K562 (cell line): ENCODE data around the gene ARHGAP24.

Experiments used
- CREB1 ChIP-seq, 2 experiments: sonication (generic) in 1 of 2; formaldehyde crosslinking in 1 of 2; IDR thresholded peaks; 2 replicates each; pipeline versions ENCODE4 v1.6.1 to v1.8.0; 2012 to 2022; ENCODE audit warnings: inconsistent platforms in 1 of 2, mild to moderate bottlenecking in 1 of 2, missing genetic modification reagents in 1 of 2, moderate library complexity in 1 of 2
- CTCF ChIP-seq, 3 experiments: IDR thresholded peaks in 2 of 3; conservative IDR thresholded peaks in 1 of 3; 2 replicates each; pipeline ENCODE4 v1.5.1; 2011 to 2012; ENCODE audit warnings: low read length in 3 of 3, mild to moderate bottlenecking in 3 of 3, control low read depth in 2 of 3, improper control_type of control experiment in 1 of 3, inconsistent platforms in 1 of 3, low read depth in 1 of 3, mixed read lengths in 1 of 3, moderate library complexity in 1 of 3; ENCODE audit not compliant: insufficient read depth in 2 of 3
- ERF ChIP-seq: fragments of 450-650 bp; formaldehyde crosslinking; IDR thresholded peaks from 2 replicates; pipeline ENCODE4 v1.4.0; 2020; ENCODE audit warnings: mild to moderate bottlenecking, mixed read lengths
- GTF2F1 ChIP-seq: IDR thresholded peaks from 2 replicates; pipeline ENCODE4 v1.6.1; 2011; ENCODE audit warnings: low read depth, low read length, improper control_type of control experiment
- JUN ChIP-seq, 2 experiments: sonication (generic) in 1 of 2; formaldehyde crosslinking in 1 of 2; IDR thresholded peaks; 2 replicates each; pipeline versions ENCODE4 v1.6.1 to v1.8.0; 2012 to 2022; ENCODE audit warnings: borderline replicate concordance in 2 of 2, mild to moderate bottlenecking in 2 of 2, improper control_type of control experiment in 1 of 2, low read depth in 1 of 2, low read length in 1 of 2, missing genetic modification reagents in 1 of 2
- MYBL2 ChIP-seq, 2 experiments: fragments of 450-650 bp in 1 of 2; sonication (generic) in 1 of 2; formaldehyde crosslinking in 1 of 2; IDR thresholded peaks; 2 replicates each; pipeline versions ENCODE4 v1.6.1 to v1.8.1; 2017 to 2022; ENCODE audit warnings: borderline replicate concordance in 1 of 2, inconsistent platforms in 1 of 2, low read depth in 1 of 2, mild to moderate bottlenecking in 1 of 2, missing genetic modification reagents in 1 of 2, moderate library complexity in 1 of 2
- SMAD2 ChIP-seq: fragments of 150-350 bp; IDR thresholded peaks from 2 replicates; pipeline ENCODE4 v1.6.1; 2014; ENCODE audit warnings: low read depth, mild to moderate bottlenecking, low read length
- ZNF23 ChIP-seq: fragments of 250-450 bp; sonication (Bioruptor Pico); IDR thresholded peaks from 2 replicates; pipeline ENCODE4 v1.4.0; 2020; ENCODE audit warnings: mild to moderate bottlenecking
- ZNF232 ChIP-seq: sonication (generic); formaldehyde crosslinking; IDR thresholded peaks from 2 replicates; pipeline ENCODE4 v1.8.0; 2022; ENCODE audit warnings: mild to moderate bottlenecking, missing genetic modification reagents
- ZNF696 ChIP-seq: fragments of 250-450 bp; sonication (Bioruptor Pico); conservative IDR thresholded peaks from 2 replicates; pipeline ENCODE4 v1.4.0; 2020; ENCODE audit warnings: mild to moderate bottlenecking, moderate library complexity
- TF ChIP-seq, protein P1 (sequence below): fragments of 450-650 bp; IDR thresholded peaks from 2 replicates; pipeline ENCODE4 v1.6.1; 2018; ENCODE audit not compliant: partially characterized antibody

DNA sequence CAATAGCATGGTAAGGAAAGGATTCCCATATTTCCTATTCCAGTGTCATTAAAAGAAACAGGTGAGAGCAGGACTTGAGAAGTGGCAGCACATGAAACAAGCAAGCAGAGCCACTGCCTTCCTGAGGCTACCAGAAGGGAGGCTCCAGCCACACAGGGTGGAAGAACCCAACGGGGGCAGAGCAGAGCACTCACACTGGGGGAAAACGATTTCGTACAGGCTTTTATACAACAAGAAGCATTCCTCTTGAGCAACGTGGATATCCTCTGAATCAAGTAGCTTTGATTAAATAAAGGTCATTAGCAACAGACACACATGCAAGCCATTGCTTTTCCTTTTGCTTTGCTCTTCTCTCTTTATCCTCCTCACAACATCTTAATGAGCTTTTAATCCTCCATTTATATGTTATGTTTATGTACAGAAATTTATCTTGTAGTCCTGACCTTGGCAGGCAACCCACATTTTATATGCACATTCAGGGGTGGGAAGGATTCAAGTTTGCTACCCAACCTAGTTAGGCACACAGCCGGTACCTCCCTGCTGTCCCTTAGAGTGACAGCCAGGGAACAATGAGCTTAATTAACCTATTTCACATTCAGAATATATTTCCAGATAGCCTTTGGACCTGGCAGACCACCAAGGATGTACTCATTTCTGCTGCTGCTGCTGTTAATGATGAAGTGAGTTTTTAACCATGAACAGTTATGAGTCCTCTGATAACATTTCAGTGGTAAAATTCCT is 202.1 kb downstream of the ARHGAP24 start:
- TF ChIP-seq CTCF (IDR thresholded peaks at IDR 0.05 in 2 of 3, conservative IDR thresholded peaks at IDR 0.05 in 1 of 3; ENCODE audit: insufficient read depth in 2 of 3, low read depth in 1 of 3, low read length in 3 of 3) (no peak), CREB1 (IDR thresholded peaks at IDR 0.05) (no peak), CREB1 (CRISPR knock-in tag; IDR thresholded peaks at IDR 0.05) (no peak), SMAD2 (no peak), JUN (IDR thresholded peaks at IDR 0.05; ENCODE audit: borderline replicate concordance, low read depth, low read length) (no peak), JUN (CRISPR knock-in tag; IDR thresholded peaks at IDR 0.05; ENCODE audit: borderline replicate concordance) (no peak), ERF (CRISPR knock-in tag) (no peak), MYBL2 (IDR thresholded peaks at IDR 0.05; ENCODE audit: low read depth) (no peak), MYBL2 (CRISPR knock-in tag; IDR thresholded peaks at IDR 0.05; ENCODE audit: borderline replicate concordance) (no peak), ZNF23 (CRISPR knock-in tag) (no peak), GTF2F1 (no peak), ZNF696 (CRISPR knock-in tag) (no peak), ZNF232 (CRISPR knock-in tag) (no peak)
- TF ChIP-seq, protein P1, sequence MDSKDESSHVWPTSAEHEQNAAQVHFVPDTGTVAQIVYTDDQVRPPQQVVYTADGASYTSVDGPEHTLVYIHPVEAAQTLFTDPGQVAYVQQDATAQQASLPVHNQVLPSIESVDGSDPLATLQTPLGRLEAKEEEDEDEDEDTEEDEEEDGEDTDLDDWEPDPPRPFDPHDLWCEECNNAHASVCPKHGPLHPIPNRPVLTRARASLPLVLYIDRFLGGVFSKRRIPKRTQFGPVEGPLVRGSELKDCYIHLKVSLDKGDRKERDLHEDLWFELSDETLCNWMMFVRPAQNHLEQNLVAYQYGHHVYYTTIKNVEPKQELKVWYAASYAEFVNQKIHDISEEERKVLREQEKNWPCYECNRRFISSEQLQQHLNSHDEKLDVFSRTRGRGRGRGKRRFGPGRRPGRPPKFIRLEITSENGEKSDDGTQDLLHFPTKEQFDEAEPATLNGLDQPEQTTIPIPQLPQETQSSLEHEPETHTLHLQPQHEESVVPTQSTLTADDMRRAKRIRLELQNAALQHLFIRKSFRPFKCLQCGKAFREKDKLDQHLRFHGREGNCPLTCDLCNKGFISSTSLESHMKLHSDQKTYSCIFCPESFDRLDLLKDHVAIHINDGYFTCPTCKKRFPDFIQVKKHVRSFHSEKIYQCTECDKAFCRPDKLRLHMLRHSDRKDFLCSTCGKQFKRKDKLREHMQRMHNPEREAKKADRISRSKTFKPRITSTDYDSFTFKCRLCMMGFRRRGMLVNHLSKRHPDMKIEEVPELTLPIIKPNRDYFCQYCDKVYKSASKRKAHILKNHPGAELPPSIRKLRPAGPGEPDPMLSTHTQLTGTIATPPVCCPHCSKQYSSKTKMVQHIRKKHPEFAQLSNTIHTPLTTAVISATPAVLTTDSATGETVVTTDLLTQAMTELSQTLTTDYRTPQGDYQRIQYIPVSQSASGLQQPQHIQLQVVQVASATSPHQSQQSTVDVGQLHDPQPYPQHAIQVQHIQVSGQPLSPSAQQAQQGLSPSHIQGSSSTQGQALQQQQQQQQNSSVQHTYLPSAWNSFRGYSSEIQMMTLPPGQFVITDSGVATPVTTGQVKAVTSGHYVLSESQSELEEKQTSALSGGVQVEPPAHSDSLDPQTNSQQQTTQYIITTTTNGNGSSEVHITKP = no peak
